Nephron (organoid): ENCODE measurements around the gene IGSF6.

Experiments
- H3K27ac Mint-ChIP-seq, 3 experiments: 2 replicates each; pipeline ENCODE4 v1.8.0; 2020; ENCODE audit warnings: mixed read lengths in 3 of 3, mild to moderate bottlenecking in 2 of 3, moderate library complexity in 1 of 3
- H3K27me3 Mint-ChIP-seq: 2 replicates; pipeline ENCODE4 v1.8.0; 2021; ENCODE audit warnings: low read depth, mild to moderate bottlenecking, moderate library complexity, mixed read lengths
- H3K36me3 Mint-ChIP-seq: 2 replicates; pipeline ENCODE4 v1.8.0; 2020; ENCODE audit warnings: low read depth, mixed read lengths
- H3K4me1 Mint-ChIP-seq: 2 replicates; pipeline ENCODE4 v1.8.0; 2020; ENCODE audit warnings: mixed read lengths
- H3K4me3 Mint-ChIP-seq, 3 experiments: 2 replicates each; pipeline ENCODE4 v1.8.0; 2020; ENCODE audit warnings: mild to moderate bottlenecking in 3 of 3, mixed read lengths in 3 of 3, moderate library complexity in 2 of 3
- H3K9me3 Mint-ChIP-seq: 2 replicates; pipeline ENCODE4 v1.8.0; 2020; ENCODE audit warnings: mixed read lengths
- TF ChIP-seq, protein P1 (sequence below), 3 experiments: fragments of 200-600 bp; sonication (generic); IDR thresholded peaks; one replicate each; pipeline ENCODE4 v1.5.0; 2021; ENCODE audit warnings: antibody characterized with exemption in 3 of 3; ENCODE audit not compliant: unreplicated experiment in 3 of 3

IGSF6 gene

DNA sequence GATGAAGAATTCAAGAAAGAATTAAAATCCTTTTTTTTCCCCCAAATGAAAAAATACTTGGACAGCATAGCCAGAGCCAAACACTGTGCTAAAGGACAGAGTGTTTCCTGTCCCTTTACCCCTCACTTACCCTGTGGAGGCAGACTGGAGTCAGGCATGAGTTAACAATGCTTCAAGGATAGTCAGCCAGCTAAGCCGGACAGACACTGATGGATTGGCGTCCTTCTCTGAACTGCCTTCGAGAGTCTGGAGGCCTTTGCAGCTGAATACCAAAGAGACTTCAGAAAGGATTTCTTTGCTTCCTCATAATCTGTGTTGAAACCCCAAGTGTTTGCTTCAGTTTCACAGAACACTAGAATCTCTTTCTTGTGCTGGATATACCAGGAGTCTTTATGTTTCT is 48.5 kb downstream of the IGSF6 start:
- H3K4me3 Mint-ChIP-seq, result peak overlapping the region; percentile 24 to 44 (median 26)
- no peaks in the 10 kb centered on the region for H3K9me3 Mint-ChIP-seq
- H3K36me3 Mint-ChIP-seq, result no peaks in the 10 kb centered on the region
- peak overlapping the region; percentile 70 to 89 (median 83) for H3K27ac Mint-ChIP-seq
- TF ChIP-seq, protein P1, sequence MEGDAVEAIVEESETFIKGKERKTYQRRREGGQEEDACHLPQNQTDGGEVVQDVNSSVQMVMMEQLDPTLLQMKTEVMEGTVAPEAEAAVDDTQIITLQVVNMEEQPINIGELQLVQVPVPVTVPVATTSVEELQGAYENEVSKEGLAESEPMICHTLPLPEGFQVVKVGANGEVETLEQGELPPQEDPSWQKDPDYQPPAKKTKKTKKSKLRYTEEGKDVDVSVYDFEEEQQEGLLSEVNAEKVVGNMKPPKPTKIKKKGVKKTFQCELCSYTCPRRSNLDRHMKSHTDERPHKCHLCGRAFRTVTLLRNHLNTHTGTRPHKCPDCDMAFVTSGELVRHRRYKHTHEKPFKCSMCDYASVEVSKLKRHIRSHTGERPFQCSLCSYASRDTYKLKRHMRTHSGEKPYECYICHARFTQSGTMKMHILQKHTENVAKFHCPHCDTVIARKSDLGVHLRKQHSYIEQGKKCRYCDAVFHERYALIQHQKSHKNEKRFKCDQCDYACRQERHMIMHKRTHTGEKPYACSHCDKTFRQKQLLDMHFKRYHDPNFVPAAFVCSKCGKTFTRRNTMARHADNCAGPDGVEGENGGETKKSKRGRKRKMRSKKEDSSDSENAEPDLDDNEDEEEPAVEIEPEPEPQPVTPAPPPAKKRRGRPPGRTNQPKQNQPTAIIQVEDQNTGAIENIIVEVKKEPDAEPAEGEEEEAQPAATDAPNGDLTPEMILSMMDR (IDR thresholded peaks at IDR 0.05; ENCODE audit: unreplicated experiment in 3 of 3), result no peak
- peaks cover 43% of the 10 kb centered on the region for H3K4me1 Mint-ChIP-seq
- H3K27me3 Mint-ChIP-seq, result no peaks in the 10 kb centered on the region

DNA sequence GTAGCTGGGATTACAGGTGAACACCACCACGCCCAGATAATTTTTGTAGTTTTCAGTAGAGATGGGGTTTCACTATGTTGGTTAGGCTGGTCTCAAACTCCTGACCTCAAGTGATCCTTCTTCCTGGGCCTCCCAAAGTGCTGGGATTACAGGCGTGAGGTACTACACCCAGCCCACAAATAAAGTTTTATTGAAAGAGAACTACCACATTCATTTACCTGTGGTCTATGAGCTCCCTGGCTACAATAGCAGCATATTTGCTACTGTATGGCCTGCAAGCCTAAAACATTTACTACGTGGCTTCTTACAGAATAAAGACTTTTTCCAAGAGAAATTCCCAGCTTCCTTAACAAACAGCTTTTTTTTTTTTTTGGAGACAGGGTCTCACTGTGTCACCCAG is 49.6 kb downstream of the IGSF6 start:
- Mint-ChIP-seq H3K4me3 (peak overlapping the region in 1 of 3 experiments; percentile 34), H3K36me3 (no peaks in the 10 kb centered on the region), H3K27ac (no peak overlapping the region), H3K9me3 (no peaks in the 10 kb centered on the region), H3K4me1 (peaks cover 44% of the 10 kb centered on the region), H3K27me3 (no peaks in the 10 kb centered on the region)
- TF ChIP-seq, protein P1 (IDR thresholded peaks at IDR 0.05; ENCODE audit: unreplicated experiment in 3 of 3), result no peak

DNA sequence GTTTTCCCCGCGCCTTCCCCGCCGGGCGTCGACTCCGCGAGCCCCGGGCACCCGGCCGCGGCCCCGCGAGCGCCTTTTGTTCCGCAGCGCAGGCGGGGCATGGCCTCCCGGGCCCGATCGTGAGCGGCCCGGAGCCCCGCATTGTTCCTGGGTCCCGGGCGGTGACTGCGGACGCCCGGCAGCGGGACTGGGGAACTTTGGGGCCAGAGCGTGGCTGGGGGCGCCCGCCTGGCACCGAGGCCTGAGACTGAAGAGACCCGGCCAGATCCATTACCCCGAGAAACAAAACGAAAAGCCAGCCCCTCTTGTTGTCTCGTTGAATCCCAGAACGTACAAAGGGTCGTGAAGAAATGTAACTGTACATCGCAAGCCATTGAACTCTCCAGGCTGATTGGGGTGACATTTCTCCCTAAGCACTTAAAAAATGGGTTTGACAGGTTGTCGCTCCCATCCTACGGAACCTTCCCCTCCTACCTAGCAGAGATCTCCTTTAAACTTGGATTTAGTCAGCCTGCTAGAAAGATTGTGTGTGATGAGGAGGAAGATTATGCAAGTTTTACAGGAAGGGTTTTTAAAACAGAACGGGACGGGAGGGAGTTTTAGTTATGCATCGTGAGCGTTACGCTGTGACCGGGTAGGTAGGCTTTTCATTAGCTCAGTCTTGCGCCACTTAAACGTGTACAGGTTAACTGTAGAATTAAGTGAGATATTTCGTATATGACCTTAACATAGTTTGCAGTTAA is 52.2 kb downstream of the IGSF6 start:
- Mint-ChIP-seq H3K27ac (peak overlapping the region; percentile 86 to 97 (median 95)), H3K4me3 (peak overlapping the region; percentile 86 to 96 (median 91)), H3K4me1 (peaks cover 48% of the 10 kb centered on the region), H3K27me3 (no peaks in the 10 kb centered on the region), H3K36me3 (no peaks in the 10 kb centered on the region), H3K9me3 (no peaks in the 10 kb centered on the region)
- TF ChIP-seq, protein P1 (IDR thresholded peaks at IDR 0.05; ENCODE audit: unreplicated experiment in 3 of 3), result no peak

- Mint-ChIP-seq H3K4me1 (peaks cover 45% of the 10 kb centered on the region), H3K27me3 (peaks cover 3% of the 10 kb centered on the region)
Observed at GRCh38 chr16:21599122-21600030, 53.0 kb downstream of the IGSF6 start, which contains the start of gene METTL9. Gene METTL9 (plus strand): TSS chr16:21599577. CDS start chr16:21599734, 157 bp downstream.

DNA sequence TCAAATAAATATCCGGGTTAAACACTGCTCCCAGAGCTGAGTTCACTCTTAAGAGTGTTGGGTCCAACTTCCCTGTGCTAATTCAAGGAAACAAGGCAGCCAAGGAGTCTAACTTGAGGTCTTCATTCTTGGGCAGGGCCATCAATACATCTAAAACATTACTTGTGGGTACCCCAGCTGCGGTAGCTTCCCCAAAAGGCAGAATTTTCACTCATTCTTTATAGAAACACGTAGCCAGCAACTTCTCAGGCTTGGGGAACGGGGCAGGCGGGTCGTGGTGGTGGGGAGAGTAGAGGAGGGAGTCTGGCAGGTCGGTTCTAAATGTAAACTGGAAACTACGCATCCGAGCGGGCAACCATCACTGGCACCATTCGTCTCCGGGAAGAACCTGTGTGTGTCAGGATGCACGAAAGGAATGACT is 53.7 kb downstream of the IGSF6 start:
- H3K27me3 Mint-ChIP-seq, result peaks cover 5% of the 10 kb centered on the region
- no peaks in the 10 kb centered on the region for H3K36me3 Mint-ChIP-seq
- TF ChIP-seq, protein P1 (IDR thresholded peaks at IDR 0.05; ENCODE audit: unreplicated experiment in 3 of 3), result no peak
- peak overlapping the region; percentile 79 to 97 (median 95) for H3K27ac Mint-ChIP-seq
- H3K4me1 Mint-ChIP-seq, result peaks cover 38% of the 10 kb centered on the region
- peak overlapping the region; percentile 86 to 89 (median 88) for H3K4me3 Mint-ChIP-seq
- no peaks in the 10 kb centered on the region for H3K9me3 Mint-ChIP-seq

More at GRCh38 chr16:21599122-21600030, 53.0 kb downstream of the IGSF6 start, which contains the start of gene METTL9:
- H3K36me3 Mint-ChIP-seq, result no peaks in the 10 kb centered on the region
- TF ChIP-seq, protein P1 (IDR thresholded peaks at IDR 0.05; ENCODE audit: unreplicated experiment in 3 of 3), result no peak
- H3K27ac Mint-ChIP-seq, result peak within 1 kb of the TSS; percentile 86 to 97 (median 95)
- peak within 1 kb of the TSS; percentile 89 to 96 (median 91) for H3K4me3 Mint-ChIP-seq
- no peaks in the 10 kb centered on the region for H3K9me3 Mint-ChIP-seq
